AG10803 (cell line): ENCODE data around the gene OR13F1.

ENCODE experiments used
- DNase-seq: peaks from one replicate; pipeline ENCODE4 v3.0.0; 2010; ENCODE audit warnings: low read depth
- H3K4me3 ChIP-seq: 2 replicates; pipeline ENCODE4 v1.5.1; 2011; ENCODE audit warnings: mild to moderate bottlenecking, low read length, control low read depth
- TF ChIP-seq, protein P1 (sequence below): conservative IDR thresholded peaks from 2 replicates; pipeline ENCODE4 v1.5.1; 2011; ENCODE audit warnings: mild to moderate bottlenecking, low read length, control low read depth, inconsistent platforms

OR13F1 gene

DNA sequence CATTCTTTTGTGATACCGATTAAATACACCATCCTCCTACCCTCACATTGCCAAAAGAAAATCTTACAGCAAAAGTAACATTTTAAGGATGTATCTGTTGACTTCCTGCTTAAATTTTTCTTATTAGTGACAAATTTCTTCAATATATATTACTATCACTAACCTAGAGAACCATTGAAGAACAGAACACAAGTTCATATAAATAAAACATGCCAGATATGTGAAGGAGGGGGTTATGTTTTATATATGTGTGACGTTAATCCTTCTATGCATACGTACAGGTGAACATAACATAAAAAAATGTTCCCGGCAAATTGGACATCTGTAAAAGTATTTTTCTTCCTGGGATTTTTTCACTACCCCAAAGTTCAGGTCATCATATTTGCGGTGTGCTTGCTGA is at the start of gene OR13F1:
Gene OR13F1 (plus strand): TSS at position 301 of the 400 bp plus-strand sequence. CDS start 0 bp downstream, at position 301.
- no peak within 1 kb of the TSS for H3K4me3 ChIP-seq
- TF ChIP-seq, protein P1, sequence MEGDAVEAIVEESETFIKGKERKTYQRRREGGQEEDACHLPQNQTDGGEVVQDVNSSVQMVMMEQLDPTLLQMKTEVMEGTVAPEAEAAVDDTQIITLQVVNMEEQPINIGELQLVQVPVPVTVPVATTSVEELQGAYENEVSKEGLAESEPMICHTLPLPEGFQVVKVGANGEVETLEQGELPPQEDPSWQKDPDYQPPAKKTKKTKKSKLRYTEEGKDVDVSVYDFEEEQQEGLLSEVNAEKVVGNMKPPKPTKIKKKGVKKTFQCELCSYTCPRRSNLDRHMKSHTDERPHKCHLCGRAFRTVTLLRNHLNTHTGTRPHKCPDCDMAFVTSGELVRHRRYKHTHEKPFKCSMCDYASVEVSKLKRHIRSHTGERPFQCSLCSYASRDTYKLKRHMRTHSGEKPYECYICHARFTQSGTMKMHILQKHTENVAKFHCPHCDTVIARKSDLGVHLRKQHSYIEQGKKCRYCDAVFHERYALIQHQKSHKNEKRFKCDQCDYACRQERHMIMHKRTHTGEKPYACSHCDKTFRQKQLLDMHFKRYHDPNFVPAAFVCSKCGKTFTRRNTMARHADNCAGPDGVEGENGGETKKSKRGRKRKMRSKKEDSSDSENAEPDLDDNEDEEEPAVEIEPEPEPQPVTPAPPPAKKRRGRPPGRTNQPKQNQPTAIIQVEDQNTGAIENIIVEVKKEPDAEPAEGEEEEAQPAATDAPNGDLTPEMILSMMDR = no peak
- no peak for DNase-seq

GRCh38 chr9:104456831-104457230 is 47.2 kb upstream of the OR13F1 start:
- H3K4me3 ChIP-seq = no peak overlapping the region
- TF ChIP-seq, protein P1 = no peak
- DNase-seq = peak; percentile 0

- H3K4me3 ChIP-seq = no peak overlapping the region
- TF ChIP-seq, protein P1 = no peak
- no peak for DNase-seq
Measured at GRCh38 chr9:104463864-104464263, 40.2 kb upstream of the OR13F1 start.

- TF ChIP-seq, protein P1 = no peak
- H3K4me3 ChIP-seq = no peak overlapping the region
- DNase-seq = no peak
Measured at GRCh38 chr9:104468261-104468660, 35.8 kb upstream of the OR13F1 start.

- TF ChIP-seq, protein P1 = no peak
- no peak for DNase-seq
- H3K4me3 ChIP-seq = no peak overlapping the region
Measured at GRCh38 chr9:104482921-104483570, 21.0 kb upstream of the OR13F1 start.

- TF ChIP-seq, protein P1 = no peak
- H3K4me3 ChIP-seq = no peak overlapping the region
- no peak for DNase-seq
Measured at GRCh38 chr9:104485014-104485413, 19.0 kb upstream of the OR13F1 start.

- H3K4me3 ChIP-seq = no peak overlapping the region
- no peak for DNase-seq
- TF ChIP-seq, protein P1 = peak; percentile 22
Measured at GRCh38 chr9:104494808-104495207, 9.3 kb upstream of the OR13F1 start.
